ENCODE data around the gene CDK15. TPM values are rescaled to one million over a fixed set of nuclear protein-coding genes. Genes with fewer than 3 reads are reported as not detected.

CDK15 gene
- polyA plus RNA-seq, 2 of the 4 experiments (the other 2 are of a cell fraction): not detected

- H3K27ac ChIP-seq: no peak overlapping the region
- FAIRE-seq (no peak), ATAC-seq (no peak), DNase-seq (ENCODE audit: low read depth in 1 of 2, low spot score in 1 of 2) (no peak)
- POLR2A ChIA-PET: no interaction called here
- TF ChIP-seq ELK1 (IDR thresholded peaks at IDR 0.05; ENCODE audit: low read depth, low read length) (no peak), HOXB5 (CRISPR knock-in tag; IDR thresholded peaks at IDR 0.05) (no peak), ATOH8 (CRISPR knock-in tag; IDR thresholded peaks at IDR 0.05; ENCODE audit: low read depth) (no peak), ZNF302 (CRISPR knock-in tag; IDR thresholded peaks at IDR 0.05) (no peak), ESRRA (IDR thresholded peaks at IDR 0.05; ENCODE audit: borderline replicate concordance, low read length) (no peak), POLR2A (IDR thresholded peaks at IDR 0.05; ENCODE audit: low read length) (no peak), RNF2 (IDR thresholded peaks at IDR 0.05; ENCODE audit: borderline replicate concordance, low read depth) (no peak), RFX5 (IDR thresholded peaks at IDR 0.05) (no peak), SMC3 (IDR thresholded peaks at IDR 0.05) (no peak), MYC (IDR thresholded peaks at IDR 0.05; ENCODE audit: borderline replicate concordance, low read length) (no peak), CHD4 (IDR thresholded peaks at IDR 0.05; ENCODE audit: borderline replicate concordance) (no peak), JUN (IDR thresholded peaks at IDR 0.05) (no peak), FOSB (CRISPR knock-in tag; IDR thresholded peaks at IDR 0.05) (no peak), MAZ (IDR thresholded peaks at IDR 0.05; ENCODE audit: borderline replicate concordance, low read depth, low read length) (no peak)
- no peaks in the 10 kb centered on the region for H3K9me3 ChIP-seq
- WGBS (ENCODE audit: missing lambda C conversion rate): 79% methylated on average over 4 of the region's 4 CpGs
- no peak overlapping the region for H3K4me3 ChIP-seq
- H3K4me1 ChIP-seq: peaks cover 19% of the 10 kb centered on the region
- CTCF ChIA-PET: interaction anchor here (0.8 kb wide), 1 partner anchor 51 kb away, joined by 3 read pairs; no protein-coding TSS in a partner anchor
- no peak overlapping the region for H3K4me2 ChIP-seq
These were observed 105.0 kb downstream of the CDK15 start for GRCh38 chr2:201911372-201911771.

GRCh38 chr2:201913201-201913600 lies 106.9 kb downstream of the CDK15 start:
- POLR2A ChIA-PET: no interaction called here
- Histone ChIP-seq H3K4me1 (peaks cover 19% of the 10 kb centered on the region), H3K27ac (no peak overlapping the region), H3K4me2 (no peak overlapping the region), H3K4me3 (no peak overlapping the region), H3K9me3 (no peaks in the 10 kb centered on the region)
- no peak for DNase-seq (ENCODE audit: low read depth in 1 of 2, low spot score in 1 of 2)
- TF ChIP-seq NFE2L2 (conservative IDR thresholded peaks at IDR 0.05; ENCODE audit: low read length): no peak
- TF ChIP-seq ZNF302 (CRISPR knock-in tag; IDR thresholded peaks at IDR 0.05): no peak
- TF ChIP-seq POLR2A (IDR thresholded peaks at IDR 0.05; ENCODE audit: low read length): no peak
- TF ChIP-seq PBX3 (IDR thresholded peaks at IDR 0.05): no peak
- TF ChIP-seq CHD4 (IDR thresholded peaks at IDR 0.05; ENCODE audit: borderline replicate concordance): no peak
- no peak for TF ChIP-seq USF2 (IDR thresholded peaks at IDR 0.05)
- TF ChIP-seq NPAS2 (CRISPR knock-in tag; IDR thresholded peaks at IDR 0.05; ENCODE audit: borderline replicate concordance): no peak
- no peak for TF ChIP-seq JUNB (IDR thresholded peaks at IDR 0.05)
- TF ChIP-seq ZSCAN20 (CRISPR knock-in tag; IDR thresholded peaks at IDR 0.05): no peak
- TF ChIP-seq TP53 (CRISPR knock-in tag; IDR thresholded peaks at IDR 0.05): no peak
- TF ChIP-seq HDAC2 (IDR thresholded peaks at IDR 0.05): no peak
- TF ChIP-seq MAFK (IDR thresholded peaks at IDR 0.05; ENCODE audit: partially characterized antibody): no peak
- TF ChIP-seq ZFP36 (IDR thresholded peaks at IDR 0.05; ENCODE audit: borderline replicate concordance, partially characterized antibody): no peak
- TF ChIP-seq E2F6 (IDR thresholded peaks at IDR 0.05; ENCODE audit: borderline replicate concordance, low read depth): no peak
- CTCF ChIA-PET: interaction anchor here (0.6 to 1.3 kb wide), 4 partner anchors 9 to 53 kb away, joined by 3 to 5 read pairs (median 4); no protein-coding TSS in a partner anchor
- 59% methylated on average over 4 of the region's 4 CpGs for WGBS (ENCODE audit: missing lambda C conversion rate)
- no peak for FAIRE-seq
- no peak for ATAC-seq

All from A549 (cell line).